Islet of Langerhans (tissue), 1 donor: ENCODE measurements around the gene SLC2A3.
"Not testable (repeated sequence)": the region's sequence is repeated elsewhere in the genome, so short reads cannot be mapped to it uniquely, and the experiment has no call there.

Source experiments
- FAIRE-seq: peaks from one replicate; lab custom pipeline; 2011; peaks lifted over from hg19 to GRCh38; lab: Jason Lieb, UNC

The SLC2A3 gene

DNA sequence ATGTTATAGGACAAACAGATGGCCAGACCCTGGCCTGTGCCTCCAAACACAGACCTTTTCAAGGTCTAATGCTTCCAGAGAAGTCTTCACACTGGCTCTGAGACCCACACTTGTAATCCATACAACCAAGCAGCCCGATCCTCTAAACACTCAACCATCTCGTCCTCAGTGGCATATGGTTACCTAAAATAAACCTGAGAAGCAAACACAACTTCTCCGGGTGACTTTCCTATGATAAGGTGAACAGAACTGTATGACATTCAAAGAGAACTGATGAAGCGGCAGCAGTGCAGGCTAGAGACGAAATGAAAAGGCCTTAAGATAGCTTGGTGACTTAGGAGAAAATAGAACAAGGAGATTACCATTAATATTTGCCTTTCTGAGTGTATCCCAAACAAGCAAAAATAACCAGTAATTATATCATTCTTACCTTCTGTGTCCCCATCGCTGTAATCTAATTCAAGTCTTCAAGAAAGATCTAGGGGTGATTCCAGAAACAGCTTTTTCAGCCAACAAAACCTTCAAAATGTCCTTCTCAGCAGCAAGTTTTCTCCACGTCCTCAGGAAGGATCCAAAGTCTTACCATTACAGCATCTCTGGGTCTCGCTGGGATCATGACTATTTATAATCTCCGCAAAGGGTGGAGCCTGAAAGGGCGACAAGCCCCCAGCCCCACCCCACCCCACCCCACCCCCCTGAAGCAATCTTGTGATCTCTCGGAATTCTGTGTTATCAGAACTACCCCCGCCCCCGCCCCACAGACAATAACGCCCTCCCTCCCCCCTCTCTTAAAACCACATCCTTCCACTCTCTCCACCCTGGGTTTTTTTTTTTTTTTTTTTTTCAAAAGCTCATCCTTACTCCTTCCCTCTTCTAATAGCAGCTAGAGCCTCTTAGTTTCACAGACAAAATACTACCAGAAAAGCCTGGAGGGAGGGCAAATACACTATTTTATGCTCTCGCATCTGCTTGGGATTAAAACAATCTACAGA lies at the start of gene SLC2A3:
TSS of gene SLC2A3 (minus strand) at position 598 of the 992 bp plus-strand sequence. CDS start at position 445, 153 bp downstream.
- no peak for FAIRE-seq

DNA sequence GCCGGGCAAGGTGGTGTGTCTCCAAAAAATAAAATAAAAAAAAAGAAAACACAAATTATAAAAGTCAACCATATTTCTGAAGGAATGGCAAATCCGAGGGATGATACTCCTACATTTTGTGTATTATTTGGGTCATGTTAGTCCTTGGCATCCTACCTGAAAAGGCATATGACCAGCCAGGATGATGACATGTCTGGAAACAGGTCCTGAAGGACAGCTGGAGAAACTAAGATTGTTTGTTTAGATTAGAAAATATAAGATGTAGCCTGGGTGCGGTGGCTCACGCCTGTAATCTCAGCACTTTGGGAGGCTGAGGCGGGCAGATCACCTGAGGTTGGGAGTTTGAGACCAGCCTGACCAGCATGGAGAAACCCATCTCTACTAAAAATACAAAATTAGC lies 48.9 kb upstream of the SLC2A3 start:
- no peak for FAIRE-seq

DNA sequence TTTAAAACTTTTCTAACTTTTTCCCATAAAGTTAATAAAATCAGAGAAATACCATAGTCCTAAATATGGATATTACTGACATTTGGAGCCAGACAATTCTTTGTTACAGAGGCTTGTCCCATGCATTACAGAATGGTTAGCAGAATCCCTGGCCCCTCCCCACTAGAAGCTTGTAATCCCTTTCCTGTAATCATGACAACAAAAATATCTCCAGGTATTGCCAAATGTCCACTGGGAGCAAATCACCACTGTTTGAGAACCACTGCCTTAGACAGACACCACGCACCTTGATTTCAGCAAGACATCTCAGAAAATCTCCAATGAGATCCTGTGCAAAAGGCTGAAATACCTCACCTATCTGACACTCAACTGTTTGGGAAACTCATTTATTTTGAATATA lies 47.5 kb upstream of the SLC2A3 start:
- FAIRE-seq: not testable (repeated sequence)

DNA sequence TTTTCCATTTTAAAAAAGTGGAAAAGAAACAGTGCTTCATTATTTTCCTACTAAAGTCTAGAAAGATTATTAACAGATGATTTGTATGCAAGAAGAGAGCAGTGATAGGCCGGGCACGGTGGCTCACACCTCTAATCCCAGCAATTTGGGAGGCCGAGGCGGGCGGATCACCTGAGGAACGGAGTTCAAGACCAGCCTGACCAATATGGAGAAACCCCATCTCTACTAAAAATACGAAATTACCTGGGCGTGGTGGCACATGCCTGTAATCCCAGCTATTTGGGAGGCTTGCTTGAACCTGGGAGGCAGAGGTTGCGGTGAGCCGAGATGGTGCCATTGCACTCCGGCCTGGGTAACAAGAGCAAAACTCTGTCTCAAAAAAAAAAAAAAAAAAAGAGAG lies 47.0 kb upstream of the SLC2A3 start:
- not testable (repeated sequence) for FAIRE-seq

DNA sequence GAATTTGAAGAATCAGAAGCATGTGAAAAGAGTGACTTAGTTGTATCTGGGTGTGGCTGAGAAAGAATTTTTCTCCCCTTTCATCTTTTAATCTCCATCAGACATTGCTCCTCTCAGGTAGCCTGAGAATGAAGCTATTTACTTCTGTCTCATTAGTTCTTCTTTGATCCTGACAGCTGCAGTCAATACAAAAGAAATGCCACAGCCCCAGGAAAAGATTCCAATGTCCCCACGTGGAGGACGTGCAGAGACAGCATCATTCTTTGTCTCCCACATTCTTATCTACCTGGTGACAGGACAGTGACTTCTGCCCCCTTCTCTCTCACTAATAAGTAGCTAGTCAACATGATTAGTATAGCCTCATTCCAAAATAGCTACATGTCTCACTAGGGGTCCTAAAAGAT lies 46.3 kb upstream of the SLC2A3 start:
- FAIRE-seq: not testable (repeated sequence)

DNA sequence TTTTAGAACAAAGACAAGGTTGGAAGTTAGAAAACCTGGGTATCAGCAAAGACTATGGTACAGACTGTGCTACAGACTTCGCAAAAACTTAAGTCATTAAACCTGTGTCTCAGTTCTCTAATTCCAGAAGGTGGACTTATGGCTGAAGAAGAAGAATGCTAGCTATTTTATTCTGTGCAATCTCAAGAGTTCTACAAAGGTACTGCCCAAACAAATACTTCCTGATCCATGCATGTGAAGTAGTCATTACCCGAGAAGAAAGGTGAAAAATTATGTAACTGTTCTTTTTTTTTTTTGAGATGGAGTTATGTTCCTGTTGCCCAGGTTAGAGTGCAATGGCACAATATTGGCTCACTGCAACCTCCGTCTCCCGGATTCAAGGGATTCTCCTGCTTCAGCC lies 45.5 kb upstream of the SLC2A3 start:
- FAIRE-seq: no peak

DNA sequence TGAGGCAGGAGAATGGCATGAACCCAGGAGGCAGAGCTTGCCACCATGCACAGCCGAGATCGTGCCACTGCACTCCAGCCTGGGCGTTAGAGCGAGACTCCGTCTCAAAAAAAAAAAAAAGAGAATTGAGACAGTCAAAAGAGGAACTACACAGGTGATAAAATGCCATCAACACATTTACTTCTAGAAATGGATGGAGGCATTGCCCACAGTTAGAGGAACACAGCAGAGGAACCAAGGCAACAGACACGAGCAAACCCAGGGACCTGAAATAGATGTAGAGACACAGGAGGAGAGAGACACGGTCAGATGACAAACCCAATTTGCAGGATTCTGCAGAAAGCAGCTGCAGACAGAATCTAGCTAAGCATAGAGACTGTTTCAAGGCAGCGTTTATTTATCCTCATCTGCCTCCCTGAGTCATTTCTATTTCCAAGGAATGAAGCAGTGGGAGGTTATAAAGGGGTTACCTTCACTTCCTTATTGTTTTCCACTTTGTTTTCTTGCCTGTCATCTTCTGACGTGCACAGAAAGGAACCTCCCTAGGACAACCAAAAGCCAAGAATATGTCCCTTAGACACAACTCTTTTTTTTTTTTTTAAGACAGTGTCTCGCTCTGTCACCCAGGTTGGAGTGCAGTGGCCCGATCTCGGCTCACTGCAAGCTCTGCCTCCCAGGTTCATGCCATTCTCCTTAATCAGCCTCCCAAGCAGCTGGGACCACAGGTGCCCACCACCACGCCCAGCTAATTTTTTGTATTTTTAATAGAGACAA lies 41.6 kb upstream of the SLC2A3 start:
- not testable (repeated sequence) for FAIRE-seq

DNA sequence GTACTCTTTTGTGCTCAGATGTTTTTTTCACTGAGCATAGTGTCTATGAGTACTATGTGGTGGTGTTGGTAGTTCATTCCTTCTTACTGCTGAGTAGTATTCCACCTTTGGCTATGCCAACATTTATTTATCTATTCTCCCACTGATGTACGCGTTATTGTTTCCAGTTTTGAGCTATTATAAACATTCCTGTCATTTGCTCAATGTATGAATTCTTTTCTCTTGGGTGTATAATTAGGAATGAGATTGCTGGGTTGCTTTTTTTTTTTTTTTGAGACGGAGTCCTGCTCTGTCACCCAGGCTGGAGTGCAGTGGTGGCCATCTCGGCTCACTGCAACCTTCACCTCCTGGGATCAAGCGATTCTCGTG lies 37.5 kb upstream of the SLC2A3 start:
- no peak for FAIRE-seq

DNA sequence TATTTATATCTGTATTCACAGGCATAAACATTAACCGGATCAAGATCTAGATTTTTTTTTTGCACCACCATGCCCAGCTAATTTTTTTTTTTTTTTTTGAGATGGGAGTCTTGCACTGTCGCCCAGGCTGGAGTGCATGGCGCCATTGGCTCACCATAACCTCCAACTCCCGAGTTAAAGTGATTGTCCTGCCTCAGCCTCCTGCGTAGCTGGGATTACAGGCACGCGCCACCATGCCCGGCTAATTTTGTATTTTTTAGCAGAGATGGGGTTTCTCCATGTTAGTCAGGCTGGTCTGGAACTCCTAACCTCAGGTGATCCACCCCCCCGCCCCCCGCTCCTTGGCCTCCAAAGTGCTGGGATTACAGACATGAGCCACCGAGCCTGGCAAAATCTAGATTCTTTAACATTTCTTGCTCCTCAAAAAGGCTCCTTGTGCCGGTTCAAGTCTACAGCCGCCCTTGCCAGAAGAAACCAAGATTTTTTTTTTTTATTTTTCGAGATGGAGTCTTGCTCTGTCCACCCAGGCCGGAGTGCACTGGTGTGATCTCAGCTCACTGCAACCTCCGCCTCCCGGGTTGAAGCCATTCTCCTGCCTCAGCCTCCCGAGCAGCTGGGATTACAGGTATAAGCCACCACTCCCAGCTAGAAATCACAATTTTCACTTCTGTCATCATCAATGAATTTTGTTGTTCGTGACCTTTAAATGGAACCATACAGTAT lies 36.9 kb upstream of the SLC2A3 start:
- FAIRE-seq: no peak

DNA sequence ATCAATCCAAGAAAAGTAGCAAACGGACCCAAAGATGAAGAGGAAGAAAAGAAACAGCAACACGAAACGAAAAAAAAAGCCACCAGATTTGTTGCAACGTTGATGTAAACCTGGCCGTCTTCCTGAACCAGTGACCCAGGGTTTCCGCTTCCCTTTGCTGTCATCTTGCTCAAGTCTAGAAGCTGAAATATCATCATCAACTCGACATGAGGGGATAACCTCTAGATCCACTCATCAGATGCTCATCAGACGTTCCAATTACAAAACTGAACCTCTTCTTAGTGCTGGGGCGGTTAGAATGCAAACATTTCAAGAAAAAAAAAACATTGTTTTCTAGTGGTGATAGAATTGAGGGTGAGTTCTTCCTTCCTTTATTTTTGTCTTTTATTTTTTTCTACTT lies 36.3 kb upstream of the SLC2A3 start:
- FAIRE-seq: not testable (repeated sequence)

DNA sequence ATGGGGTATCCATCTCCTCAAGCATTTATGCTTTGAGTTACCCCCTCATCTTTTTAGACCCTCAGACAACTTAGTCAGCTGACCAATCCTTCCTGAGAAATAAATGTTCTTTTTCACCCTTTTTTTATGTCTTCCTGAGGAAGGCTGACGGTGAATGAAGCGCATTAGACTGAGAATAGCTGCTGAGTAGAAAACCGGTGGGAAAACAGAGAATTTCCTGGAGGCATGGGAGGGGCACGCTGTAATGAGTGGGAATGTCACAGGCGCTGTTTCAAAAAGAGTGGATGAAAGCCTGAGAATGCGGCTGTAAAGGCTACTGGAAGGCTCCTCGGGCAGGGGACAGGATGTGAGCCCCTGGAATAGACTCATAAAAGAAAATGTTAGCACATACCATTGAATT lies 35.8 kb upstream of the SLC2A3 start:
- FAIRE-seq: not testable (repeated sequence)

DNA sequence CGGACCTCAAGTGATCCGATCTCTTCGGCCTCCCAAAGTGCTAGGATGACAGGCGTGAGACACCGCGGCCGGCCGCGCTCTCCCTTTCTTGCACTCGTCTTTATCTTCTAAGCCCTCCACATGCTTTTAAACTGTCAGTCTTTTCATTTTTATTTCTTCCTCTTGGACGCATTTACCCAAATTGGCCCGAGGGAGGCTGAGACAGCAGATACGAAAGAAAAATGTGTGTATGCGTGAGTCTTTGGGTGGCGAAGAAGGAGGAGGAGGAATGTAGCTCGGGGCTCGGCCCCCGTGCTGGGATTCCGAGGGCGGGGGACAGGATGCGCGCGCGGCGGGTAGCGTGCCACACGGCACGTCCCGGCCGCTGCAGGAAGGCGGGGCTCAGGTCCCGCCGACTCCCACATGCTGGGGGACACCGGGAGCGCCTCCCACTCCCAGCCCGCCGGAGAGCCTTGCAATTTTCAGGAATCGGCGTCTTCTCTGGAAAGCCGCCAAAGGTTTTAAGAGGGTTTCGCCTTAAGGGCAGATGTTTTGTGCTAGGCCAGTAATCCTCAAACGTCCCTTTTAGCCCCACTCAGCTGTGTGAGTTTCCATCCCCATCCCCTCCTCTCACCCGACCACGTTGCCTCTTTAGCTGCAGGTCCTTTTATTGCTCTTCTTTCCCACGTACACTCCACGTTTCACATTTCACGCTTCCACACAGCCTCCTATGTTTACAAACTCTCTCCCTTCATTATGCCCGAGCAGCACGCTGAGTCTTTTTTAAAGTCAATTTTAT lies 34.7 kb upstream of the SLC2A3 start:
- no peak for FAIRE-seq

DNA sequence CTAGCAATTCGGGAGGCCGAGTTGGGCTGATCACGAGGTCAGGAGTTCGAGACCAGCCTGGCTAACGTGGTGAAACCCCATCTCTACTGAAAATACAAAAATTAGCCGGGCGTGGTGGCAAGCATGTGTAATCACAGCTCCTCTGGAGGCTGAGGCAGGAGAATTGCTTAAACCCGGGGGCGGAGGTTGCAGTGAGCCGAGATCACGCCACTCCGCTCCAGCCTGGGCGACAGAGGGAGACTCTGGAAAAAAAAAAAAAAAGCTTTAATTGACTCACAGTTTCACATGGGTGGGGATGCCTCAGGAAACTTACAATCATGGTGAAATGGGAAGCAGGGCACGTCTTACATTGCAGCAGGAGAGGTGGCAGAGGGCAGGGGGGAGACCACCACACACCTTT lies 30.6 kb upstream of the SLC2A3 start:
- FAIRE-seq: no peak

DNA sequence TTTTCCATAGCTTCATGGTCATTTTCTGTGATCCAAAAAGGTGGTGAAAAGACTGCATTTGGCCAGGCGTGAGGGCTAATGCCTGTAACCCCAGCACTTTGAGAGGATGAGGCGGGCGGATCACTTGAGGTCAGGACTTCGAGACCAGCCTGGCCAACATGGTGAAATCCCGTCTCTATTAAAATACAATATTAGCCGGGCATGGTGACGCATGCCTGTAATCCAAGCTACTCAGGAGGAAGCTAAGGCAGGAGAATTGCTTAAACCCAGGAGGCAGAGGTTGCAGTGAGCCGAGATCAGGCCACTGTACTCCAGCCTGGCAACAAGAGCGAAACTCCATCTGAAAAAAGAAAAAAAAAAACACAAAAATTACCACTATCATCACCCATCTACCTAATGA lies 28.7 kb upstream of the SLC2A3 start:
- FAIRE-seq: not testable (repeated sequence)

DNA sequence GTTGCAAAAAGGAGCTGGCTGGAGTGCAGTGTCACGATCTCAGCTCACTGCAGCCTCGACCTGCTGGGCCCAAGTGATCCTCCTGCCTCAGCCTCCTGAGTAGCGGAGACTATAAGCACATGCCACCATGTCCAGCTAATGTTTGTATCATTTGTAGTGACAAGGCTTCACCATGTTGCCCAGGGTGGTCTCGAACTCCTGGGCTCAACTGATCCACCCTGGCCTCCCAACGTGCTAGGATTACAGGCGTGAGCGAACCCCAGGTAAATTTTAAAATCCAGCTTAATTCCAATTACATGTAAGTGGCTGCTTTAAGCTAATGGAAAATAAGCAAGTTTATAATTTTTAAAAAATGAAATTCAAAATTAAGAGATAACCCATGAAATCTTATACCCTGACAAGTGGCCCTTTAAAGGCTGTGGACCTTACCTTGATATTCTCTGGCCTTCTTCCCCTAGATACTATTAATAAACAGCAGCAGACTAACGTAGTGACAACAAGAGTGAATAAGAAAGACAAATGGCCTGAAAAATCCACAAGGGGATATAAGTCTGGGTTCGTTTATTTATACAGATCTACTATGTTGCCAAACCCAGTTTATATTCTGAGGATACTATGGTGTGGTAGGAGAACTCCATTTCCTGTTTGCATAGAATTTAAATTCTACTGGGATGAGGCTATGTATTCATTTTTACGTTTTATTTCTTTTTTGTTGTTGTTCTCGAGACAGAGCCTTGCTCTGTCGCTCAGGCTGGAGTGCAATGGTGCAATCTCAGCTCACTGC lies 25.6 kb upstream of the SLC2A3 start:
- FAIRE-seq: no peak

DNA sequence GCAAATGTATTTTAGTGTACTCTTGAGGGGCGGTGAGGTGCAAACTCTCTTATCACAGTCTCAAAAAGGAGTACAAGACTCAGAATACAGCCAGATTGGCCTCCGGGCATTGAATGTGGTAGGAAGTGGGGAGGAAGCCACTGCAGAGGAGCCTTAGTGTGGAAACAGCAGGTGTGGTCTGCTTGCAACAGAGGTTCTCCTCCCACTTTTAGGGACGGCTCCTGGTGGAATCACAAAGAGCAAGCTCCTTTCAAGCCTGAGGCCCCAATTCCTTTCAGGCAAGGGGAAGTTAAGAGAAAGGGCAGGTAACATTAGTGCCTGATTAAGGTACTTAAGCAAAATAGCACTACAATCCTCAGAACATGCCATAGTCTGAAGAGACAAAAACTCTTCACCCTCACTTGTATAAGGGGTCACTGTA lies 23.7 kb upstream of the SLC2A3 start:
- FAIRE-seq: no peak

DNA sequence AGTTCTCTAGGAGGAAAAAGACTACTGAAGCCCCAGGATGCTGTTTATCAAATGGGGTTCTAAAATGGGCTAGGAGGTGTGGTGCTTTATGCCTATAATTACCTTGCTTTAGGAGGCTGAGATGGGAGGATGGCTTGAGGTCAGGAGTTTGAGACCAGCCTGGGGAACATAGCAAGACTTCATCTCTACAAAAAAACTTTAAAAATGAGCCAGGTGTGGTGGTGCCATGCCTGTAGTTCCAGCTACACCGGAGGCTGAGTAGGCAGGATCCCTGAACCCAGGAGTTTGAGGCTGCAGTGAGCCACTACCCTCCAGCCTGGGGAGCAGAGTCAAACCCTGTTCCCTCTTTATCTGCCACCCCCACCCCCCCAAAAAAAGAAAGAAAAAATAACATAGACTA lies 23.3 kb upstream of the SLC2A3 start:
- no peak for FAIRE-seq

DNA sequence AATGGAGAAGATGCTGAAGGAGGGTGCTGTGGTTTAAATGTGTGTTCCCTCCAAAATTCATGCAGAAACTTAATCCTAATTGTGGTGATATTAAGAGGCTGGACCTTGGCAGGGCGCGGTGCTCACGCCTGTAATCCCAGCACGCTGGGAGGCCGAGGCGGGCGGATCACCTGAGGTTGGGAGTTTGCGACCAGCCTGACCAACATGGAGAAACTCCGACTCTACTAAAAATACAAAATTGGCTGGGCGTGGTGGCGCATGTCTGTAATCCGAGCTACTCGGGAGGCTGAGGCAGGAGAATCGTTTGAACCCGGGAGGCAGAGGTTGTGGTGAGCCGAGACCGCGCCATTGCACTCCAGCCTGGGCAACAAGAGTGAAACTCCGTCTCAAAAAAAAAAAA lies 18.9 kb upstream of the SLC2A3 start:
- FAIRE-seq: not testable (repeated sequence)

DNA sequence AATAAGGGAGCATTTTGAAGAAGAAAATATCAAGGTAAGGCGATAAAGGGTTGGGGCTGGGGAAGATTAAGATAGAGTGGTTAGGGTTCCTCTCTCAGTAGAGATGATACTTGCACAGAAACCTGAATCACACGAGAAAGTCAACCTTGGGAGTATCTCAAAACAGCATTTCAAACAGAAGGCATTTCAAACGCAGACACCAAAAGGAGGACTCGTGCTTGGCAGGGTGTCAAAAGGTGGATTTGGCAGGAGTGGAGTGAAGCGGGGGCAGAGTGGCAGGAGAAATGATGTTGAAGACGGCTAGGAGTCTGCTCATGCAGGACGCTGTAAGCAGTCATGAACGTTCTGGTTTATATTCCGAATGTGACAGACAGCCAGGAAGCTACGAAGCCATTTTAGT lies 18.4 kb upstream of the SLC2A3 start:
- not testable (repeated sequence) for FAIRE-seq

DNA sequence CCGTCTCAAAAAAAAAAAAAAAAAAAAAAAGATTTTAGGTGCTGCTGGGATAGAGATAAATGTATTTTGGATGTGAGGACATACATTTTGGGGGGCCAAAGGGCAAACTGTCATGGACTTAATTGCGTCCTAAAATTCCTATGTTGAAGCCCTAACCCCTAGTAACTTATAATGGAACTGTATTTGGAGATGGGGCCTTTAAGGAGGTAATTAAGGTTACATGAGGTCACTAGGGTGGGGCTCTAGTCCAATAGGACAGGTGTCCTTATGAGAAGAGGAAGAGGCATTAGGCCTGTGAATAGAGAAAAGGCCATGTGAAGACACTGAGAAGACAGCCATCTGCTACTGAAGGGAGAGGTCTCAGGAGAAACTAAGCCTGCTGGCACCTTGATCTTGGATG lies 17.9 kb upstream of the SLC2A3 start:
- not testable (repeated sequence) for FAIRE-seq

DNA sequence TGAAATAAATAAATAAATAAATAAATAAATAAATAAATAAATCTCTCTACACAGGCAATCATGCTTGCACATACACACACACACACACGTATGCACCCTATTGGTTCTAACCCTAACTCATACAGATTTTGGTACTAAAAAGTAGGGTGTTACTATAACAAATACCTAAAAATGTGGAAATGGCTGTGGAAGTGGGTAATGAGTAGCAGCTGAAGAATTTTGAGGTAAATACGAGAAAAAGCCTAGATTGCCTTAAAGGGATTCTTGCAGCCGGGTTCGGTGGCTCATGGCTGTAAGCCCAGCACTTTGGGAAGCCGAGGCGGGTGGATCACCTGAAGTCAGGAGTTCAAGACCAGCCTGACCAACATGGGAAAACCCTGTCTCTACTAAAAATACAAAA lies 15.7 kb upstream of the SLC2A3 start:
- no peak for FAIRE-seq
